ENCODE measurements around the gene TSNAXIP1. TPM values are rescaled to one million over a fixed set of nuclear protein-coding genes. Genes with fewer than 3 reads are reported as not detected.

The TSNAXIP1 gene, protein sequence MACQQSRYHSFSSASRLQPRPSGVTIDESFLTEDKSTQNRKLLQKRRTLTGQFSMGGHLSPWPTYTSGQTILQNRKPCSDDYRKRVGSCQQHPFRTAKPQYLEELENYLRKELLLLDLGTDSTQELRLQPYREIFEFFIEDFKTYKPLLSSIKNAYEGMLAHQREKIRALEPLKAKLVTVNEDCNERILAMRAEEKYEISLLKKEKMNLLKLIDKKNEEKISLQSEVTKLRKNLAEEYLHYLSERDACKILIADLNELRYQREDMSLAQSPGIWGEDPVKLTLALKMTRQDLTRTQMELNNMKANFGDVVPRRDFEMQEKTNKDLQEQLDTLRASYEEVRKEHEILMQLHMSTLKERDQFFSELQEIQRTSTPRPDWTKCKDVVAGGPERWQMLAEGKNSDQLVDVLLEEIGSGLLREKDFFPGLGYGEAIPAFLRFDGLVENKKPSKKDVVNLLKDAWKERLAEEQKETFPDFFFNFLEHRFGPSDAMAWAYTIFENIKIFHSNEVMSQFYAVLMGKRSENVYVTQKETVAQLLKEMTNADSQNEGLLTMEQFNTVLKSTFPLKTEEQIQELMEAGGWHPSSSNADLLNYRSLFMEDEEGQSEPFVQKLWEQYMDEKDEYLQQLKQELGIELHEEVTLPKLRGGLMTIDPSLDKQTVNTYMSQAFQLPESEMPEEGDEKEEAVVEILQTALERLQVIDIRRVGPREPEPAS
- total RNA-seq (2014; rRNA removed; shearing (Covaris generic)) = 0.15 and 0.21 TPM in 2 replicates

DNA sequence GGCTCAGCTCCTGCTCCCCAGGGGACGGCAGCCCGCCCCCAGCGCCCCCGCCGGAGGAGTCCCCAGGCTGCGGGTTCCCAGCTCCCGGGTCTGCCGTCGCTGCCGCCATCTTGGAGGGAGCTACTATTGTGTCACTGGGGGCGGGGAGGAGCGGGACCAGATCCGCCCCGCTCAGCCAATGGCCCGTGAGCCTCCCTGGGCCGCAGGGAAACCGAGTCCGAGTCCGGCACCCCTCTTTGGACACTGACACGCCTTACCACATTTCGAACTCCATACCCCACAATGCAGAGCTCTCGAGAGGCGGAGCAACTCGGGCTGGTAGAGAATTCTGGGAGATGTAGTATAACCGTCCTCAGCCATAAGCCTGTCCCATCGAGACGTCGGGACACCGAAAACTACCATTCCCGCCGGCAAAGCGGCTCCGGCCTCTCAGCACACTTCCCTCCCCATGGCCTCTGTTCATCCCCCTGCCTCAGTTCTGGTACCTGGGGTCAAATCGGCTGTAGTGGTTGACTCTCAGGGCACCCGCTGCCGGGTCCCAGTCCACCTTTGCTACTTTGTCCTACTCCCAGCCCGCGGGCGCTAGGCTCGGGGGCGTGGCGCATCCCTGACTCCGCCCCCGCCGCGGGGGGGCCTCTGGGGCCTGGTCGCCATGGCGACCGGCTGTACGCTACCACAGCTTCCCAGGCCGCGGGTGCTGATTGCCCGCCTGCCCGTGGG is at the start of gene TSNAXIP1, which contains the start of gene RANBP10:
Gene TSNAXIP1 (plus strand): TSS at position 462 of the 720 bp plus-strand sequence. CDS start 261 bp downstream, outside the sequence.
Gene RANBP10 (minus strand): TSS at position 133 of the 720 bp plus-strand sequence. CDS start 24 bp downstream, at position 109.
- no peaks in the 10 kb centered on the region for H3K27me3 ChIP-seq (ENCODE audit: control insufficient read depth, insufficient read depth, low read length)
- DNase-seq = peak; percentile 98
- peaks cover 1% of the 10 kb centered on the region; the same call in 1 of the 2 replicates for H3K36me3 ChIP-seq (replicated peaks; ENCODE audit: control insufficient read depth, insufficient read depth, low read length)
- H3K4me3 ChIP-seq (ENCODE audit: insufficient read depth, low read depth, low read length) = peak within 1 kb of the TSS; percentile 95

DNA sequence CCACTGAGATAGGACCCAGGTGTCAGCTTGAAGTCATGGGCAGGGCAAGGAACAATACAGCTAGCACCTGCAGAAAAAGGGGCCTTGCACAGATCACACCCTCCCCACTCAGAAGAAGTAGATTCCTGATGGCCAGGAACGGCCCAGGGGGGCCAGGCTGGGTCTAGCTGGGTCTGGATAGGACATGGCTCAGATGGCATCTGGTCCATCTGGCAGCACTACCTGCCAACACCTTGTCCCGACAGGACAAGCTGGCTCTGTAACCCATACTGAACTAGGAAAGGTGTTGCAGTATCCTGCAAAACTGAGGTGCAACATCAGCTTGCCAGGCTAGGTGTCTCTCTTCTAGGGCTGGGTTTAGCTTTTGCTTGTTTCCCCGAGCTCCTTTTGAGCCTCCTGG is 48.7 kb upstream of the TSNAXIP1 start:
- Histone ChIP-seq H3K36me3 (replicated peaks; ENCODE audit: control insufficient read depth, insufficient read depth, low read length) (no peaks in the 10 kb centered on the region), H3K27me3 (ENCODE audit: control insufficient read depth, insufficient read depth, low read length) (no peaks in the 10 kb centered on the region)
- no peak for DNase-seq

DNA sequence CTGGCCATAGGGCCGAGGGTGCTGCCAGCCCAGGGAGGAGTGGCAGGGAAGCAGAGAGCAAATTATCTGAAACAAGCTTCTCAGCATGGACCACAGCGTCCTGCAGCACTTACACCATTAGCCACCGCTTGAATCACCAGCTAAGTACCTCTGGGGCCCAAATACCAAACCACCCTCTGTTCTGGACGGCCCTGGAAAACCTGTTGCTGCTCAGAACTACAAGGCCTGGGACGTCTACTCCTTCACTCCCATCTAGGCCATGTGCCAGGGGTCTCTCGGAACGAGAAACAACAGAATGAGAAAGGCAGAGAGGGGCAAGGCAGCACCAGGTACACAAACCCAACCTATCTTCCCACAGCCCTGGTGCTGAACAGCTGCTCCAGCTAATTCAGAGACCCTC is 47.7 kb upstream of the TSNAXIP1 start:
- no peak for DNase-seq
- Histone ChIP-seq H3K27me3 (ENCODE audit: control insufficient read depth, insufficient read depth, low read length) (no peaks in the 10 kb centered on the region), H3K36me3 (replicated peaks; ENCODE audit: control insufficient read depth, insufficient read depth, low read length) (no peaks in the 10 kb centered on the region), H3K4me3 (ENCODE audit: insufficient read depth, low read depth, low read length) (no peak overlapping the region)

More for the DNA sequence above, 48.7 kb upstream of the TSNAXIP1 start:
- no peak overlapping the region for H3K4me3 ChIP-seq (ENCODE audit: insufficient read depth, low read depth, low read length)

DNA sequence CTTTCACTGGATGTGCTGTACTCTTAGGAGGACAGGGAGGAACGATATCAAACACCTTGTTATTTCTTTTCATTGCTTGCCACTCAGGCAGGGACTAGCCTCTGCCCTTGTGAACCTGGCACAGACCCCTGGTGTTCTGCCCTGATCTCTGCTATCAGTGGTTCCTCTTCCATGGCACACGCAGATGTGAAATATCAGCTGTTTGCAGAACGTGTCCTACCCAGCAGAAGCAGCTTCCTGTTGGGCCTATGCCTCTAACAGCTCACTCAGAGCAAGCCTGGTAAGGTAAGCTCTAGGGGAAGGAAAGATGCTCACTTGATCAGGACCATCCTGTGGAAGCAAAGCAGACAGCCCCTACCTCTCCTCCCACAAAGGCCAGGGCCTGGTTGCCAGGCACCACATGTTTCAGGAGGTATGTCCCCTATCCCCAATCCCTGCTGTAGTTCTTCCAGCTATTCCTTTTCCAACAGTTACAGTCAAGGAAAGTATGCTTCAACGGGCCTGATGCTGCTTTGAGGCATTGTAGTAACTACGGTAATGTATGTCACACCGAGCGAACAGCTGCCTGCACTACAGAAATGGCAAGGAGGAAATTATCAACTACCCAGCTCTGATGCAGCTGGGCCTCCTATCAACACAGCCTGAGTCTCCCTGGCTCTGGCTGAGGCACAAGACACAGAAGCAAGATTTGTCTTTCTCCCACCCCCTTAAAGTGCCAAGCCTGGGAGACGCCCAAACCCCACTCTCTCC is 46.3 kb upstream of the TSNAXIP1 start:
- H3K27me3 ChIP-seq (ENCODE audit: control insufficient read depth, insufficient read depth, low read length) = no peaks in the 10 kb centered on the region
- no peak for DNase-seq
- no peaks in the 10 kb centered on the region for H3K36me3 ChIP-seq (replicated peaks; ENCODE audit: control insufficient read depth, insufficient read depth, low read length)
- H3K4me3 ChIP-seq (ENCODE audit: insufficient read depth, low read depth, low read length) = no peak overlapping the region

DNA sequence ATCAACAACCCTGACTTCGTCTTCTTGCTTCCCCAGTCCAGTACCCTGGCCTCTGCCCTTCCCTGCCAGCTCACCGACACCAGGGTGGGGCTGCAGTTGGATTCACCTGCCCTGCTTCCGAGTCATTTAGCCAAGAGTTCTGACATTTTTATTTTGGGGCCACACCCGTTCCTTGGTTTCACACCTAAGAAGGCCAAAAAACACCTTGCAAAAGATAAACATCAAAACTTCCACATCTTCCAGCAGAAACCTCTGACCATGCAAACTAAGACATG is 45.8 kb upstream of the TSNAXIP1 start:
- no peak for DNase-seq
- H3K36me3 ChIP-seq (replicated peaks; ENCODE audit: control insufficient read depth, insufficient read depth, low read length) = no peaks in the 10 kb centered on the region
- no peak overlapping the region for H3K4me3 ChIP-seq (ENCODE audit: insufficient read depth, low read depth, low read length)
- H3K27me3 ChIP-seq (ENCODE audit: control insufficient read depth, insufficient read depth, low read length) = no peaks in the 10 kb centered on the region

DNA sequence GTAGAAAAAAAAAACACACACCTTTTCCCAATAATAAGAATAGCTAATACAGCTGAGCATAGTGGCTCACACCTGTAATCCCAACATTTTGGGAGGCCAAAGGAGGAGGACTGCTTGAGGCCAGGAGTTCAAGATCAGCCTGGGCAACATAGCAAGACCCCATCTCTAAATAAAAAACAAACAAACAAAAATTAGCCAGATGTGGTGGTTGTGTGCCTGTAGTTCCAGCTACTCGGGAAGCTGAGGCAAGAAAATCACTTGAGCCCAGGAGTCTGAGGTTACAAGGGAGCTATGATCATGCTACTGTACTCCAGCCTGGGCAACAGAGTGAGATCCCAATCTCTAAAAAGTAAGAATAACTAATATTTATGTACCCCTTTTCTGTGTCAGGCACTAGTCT is 44.8 kb upstream of the TSNAXIP1 start:
- Histone ChIP-seq H3K27me3 (ENCODE audit: control insufficient read depth, insufficient read depth, low read length) (no peaks in the 10 kb centered on the region), H3K4me3 (ENCODE audit: insufficient read depth, low read depth, low read length) (no peak overlapping the region), H3K36me3 (replicated peaks; ENCODE audit: control insufficient read depth, insufficient read depth, low read length) (no peaks in the 10 kb centered on the region)
- no peak for DNase-seq

DNA sequence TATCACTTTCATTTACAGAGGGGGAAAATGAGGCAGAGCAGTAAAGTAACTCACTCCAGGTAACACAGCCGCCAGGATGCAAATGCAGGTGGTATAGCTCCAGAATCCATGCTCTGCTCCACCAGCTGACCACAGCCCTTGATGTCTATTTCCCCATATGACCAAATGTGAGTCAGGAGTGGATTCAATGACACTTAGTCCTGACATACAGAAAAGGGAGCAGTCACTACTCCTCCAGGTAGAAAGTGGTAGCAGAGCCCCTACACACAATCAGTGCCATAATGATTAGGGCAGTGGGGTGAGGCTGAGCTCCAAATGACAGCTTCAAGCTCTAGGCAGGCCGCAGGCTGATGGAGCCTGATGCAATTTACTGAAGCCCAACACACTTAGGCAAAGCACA is 44.3 kb upstream of the TSNAXIP1 start:
- no peak for DNase-seq
- Histone ChIP-seq H3K27me3 (ENCODE audit: control insufficient read depth, insufficient read depth, low read length) (no peaks in the 10 kb centered on the region), H3K4me3 (ENCODE audit: insufficient read depth, low read depth, low read length) (no peak overlapping the region), H3K36me3 (replicated peaks; ENCODE audit: control insufficient read depth, insufficient read depth, low read length) (no peaks in the 10 kb centered on the region)

DNA sequence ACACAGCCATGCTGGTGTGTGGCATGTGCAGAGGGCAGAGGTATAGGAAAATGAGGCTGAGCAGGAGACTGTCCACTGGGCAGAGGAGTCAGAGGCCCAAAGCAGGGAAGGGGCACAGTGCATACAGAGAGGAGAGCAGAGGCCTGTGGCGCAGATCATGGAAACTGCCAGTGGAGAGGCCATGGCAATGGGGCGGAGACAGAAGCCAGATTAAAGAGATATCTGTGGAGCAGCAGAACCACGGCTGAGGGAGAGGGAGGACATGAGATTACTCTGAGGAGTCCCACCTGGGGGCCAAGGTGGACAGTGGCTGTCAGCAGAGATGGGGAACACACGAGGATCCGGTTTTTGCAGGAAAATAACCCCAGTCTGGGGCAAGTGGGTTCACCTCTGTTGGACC is 43.6 kb upstream of the TSNAXIP1 start:
- no peak for DNase-seq
- Histone ChIP-seq H3K36me3 (replicated peaks; ENCODE audit: control insufficient read depth, insufficient read depth, low read length) (no peaks in the 10 kb centered on the region), H3K4me3 (ENCODE audit: insufficient read depth, low read depth, low read length) (no peak overlapping the region), H3K27me3 (ENCODE audit: control insufficient read depth, insufficient read depth, low read length) (no peaks in the 10 kb centered on the region)

DNA sequence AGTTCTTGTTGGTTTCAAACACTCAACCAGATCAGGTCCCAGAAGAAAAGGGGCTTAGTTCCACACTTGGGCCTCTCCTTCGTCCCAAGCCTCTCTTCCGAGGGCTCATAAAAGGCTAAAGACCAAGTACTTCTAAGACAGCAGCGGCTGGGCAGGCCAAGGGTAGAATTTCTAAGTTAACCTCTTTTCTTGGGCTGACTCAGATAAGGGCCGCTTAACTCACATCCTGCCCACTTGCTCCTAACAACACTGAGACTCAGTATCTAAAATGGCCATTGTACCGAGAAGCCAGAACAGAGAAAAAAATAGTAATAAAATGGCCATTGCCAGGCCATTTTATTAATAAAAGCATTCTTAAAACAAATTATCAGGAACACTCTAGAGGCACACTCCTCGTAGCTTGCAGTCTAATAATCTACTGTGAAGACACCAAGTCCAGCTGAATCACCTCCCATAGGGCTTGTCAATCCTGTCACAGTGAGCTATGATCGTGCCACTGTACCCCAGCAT is 42.5 kb upstream of the TSNAXIP1 start:
- Histone ChIP-seq H3K4me3 (ENCODE audit: insufficient read depth, low read depth, low read length) (no peak overlapping the region), H3K36me3 (replicated peaks; ENCODE audit: control insufficient read depth, insufficient read depth, low read length) (no peaks in the 10 kb centered on the region), H3K27me3 (ENCODE audit: control insufficient read depth, insufficient read depth, low read length) (no peaks in the 10 kb centered on the region)
- DNase-seq = no peak

DNA sequence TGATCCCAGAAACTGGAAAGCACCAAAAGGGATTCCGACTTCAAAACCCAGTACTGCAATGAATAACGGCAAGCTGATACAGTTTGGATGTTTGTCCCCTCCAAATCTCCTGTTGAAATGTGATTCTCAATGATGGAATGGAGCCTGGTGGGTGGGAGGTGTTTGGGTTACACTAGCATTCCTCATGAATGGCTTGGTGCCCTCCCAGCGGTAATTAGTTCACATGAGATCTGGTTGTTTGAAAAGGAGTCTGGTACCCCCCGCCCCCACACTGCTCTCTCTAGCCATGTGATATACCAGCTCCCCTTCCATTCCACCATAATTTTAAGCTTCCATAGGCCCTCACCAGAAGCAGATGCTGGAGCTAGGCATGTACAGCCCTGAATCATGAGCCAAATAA is 40.4 kb upstream of the TSNAXIP1 start:
- Histone ChIP-seq H3K27me3 (ENCODE audit: control insufficient read depth, insufficient read depth, low read length) (no peaks in the 10 kb centered on the region), H3K36me3 (replicated peaks; ENCODE audit: control insufficient read depth, insufficient read depth, low read length) (no peaks in the 10 kb centered on the region), H3K4me3 (ENCODE audit: insufficient read depth, low read depth, low read length) (no peak overlapping the region)
- DNase-seq = no peak

DNA sequence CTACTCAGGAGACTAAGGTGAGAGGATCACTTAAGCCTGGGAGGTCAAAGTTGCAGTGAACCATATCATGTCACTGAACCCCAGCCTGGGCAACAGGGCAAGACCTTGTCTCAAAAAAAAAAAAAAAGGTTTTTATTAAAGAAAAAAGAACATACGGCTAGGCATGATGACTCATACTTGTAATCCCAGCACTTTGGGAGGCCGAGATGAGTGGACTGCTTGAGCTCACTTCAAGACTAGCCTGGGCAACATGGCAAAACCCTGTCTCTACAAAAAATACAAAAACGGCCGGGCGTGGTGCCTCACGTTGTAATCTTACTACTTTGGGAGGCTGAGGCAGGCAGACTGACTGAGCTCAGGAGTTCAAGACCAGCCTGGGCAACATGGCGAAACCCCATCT is 38.7 kb upstream of the TSNAXIP1 start:
- no peaks in the 10 kb centered on the region for H3K27me3 ChIP-seq (ENCODE audit: control insufficient read depth, insufficient read depth, low read length)
- no peak overlapping the region for H3K4me3 ChIP-seq (ENCODE audit: insufficient read depth, low read depth, low read length)
- no peaks in the 10 kb centered on the region for H3K36me3 ChIP-seq (replicated peaks; ENCODE audit: control insufficient read depth, insufficient read depth, low read length)
- DNase-seq = no peak

DNA sequence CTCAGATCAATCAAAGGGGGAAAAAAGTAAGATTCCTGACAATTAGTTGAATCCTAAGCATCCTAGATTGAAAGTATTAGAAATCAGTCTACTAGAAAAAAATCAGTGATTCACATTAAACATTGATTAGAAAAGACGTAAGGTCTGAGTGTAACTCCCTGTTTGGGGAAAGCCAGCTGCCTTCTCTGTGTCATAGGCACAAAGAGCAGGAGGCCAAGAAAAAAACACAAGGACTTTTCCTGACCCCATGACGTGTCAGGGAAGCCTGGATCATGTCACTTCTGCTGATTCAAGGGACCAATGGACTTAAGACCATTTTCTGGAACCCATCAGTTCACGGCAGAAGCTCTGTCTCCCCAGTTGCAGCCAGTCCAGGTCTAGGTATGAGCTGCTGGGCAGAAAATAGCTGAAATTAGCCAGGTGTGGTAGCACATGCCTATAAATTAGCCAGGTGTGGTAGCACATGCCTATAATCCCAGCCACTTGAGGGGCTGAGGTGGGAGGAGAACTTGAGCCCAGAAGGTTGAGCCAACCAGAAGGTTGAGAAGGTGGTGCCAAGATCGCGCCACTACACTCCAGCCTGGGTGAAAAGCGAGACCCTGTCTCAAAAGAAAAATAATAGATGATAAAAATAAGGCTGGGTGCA is 36.2 kb upstream of the TSNAXIP1 start:
- no peaks in the 10 kb centered on the region for H3K27me3 ChIP-seq (ENCODE audit: control insufficient read depth, insufficient read depth, low read length)
- H3K4me3 ChIP-seq (ENCODE audit: insufficient read depth, low read depth, low read length) = no peak overlapping the region
- no peak for DNase-seq
- no peaks in the 10 kb centered on the region for H3K36me3 ChIP-seq (replicated peaks; ENCODE audit: control insufficient read depth, insufficient read depth, low read length)

DNA sequence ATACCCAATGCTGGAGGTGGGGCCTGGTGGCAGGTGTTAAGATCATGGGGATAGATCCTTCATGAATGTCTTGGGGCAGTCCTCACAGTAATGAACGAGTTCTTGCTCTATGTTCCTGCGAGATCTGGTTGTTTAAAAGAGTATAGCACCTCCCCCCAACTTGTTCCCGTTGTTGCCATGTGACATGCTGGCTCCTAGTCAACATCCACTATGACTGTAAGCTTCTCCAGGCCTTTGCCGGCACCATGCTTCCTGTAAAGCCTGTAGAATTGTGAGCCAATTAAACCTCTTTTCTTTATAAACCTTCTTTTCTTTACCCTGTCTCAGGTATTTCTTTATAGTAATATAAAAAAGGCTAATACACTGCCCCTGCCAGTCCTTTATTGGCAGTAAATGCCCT is 33.6 kb upstream of the TSNAXIP1 start:
- no peaks in the 10 kb centered on the region for H3K27me3 ChIP-seq (ENCODE audit: control insufficient read depth, insufficient read depth, low read length)
- H3K4me3 ChIP-seq (ENCODE audit: insufficient read depth, low read depth, low read length) = no peak overlapping the region
- no peak for DNase-seq
- H3K36me3 ChIP-seq (replicated peaks; ENCODE audit: control insufficient read depth, insufficient read depth, low read length) = no peaks in the 10 kb centered on the region
